C4-2B (cell line): ENCODE results near the gene C9orf78.
"Not testable (repeated sequence)": the region's sequence is repeated elsewhere in the genome, so short reads cannot be mapped to it uniquely, and the experiment has no call there.

ENCODE experiments used
- H3K27ac ChIP-seq: fragments of 450-650 bp; 2 replicates; pipeline ENCODE4 v1.5.1; 2017
- ZFX ChIP-seq: fragments of 450-650 bp; IDR thresholded peaks from 2 replicates; pipeline ENCODE4 v1.6.1; 2017
- TF ChIP-seq, protein P1 (sequence below): fragments of 450-650 bp; conservative IDR thresholded peaks from 2 replicates; pipeline ENCODE4 v1.5.1; 2017; ENCODE audit warnings: mild to moderate bottlenecking

C9orf78 gene

DNA sequence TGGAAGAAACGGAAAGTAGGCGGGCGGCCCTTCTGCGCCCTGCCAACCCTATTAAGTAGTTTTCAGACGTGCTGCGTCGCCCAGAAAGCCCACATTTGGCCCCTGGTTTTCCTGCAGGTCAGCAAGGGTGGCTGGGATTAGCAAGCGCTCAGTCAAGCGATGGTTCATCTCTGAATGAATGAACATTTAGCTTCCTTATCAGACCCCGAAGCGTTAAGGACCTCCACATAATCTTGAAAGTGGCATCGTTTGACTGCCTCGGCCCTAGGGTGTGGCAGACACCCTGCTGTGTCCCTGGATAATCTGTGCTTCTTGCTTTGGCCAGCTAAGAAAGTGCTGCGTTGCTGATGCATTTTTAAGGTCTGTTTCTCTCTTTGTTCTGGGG lies 31.4 kb downstream of the C9orf78 start:
- H3K27ac ChIP-seq: peak overlapping the region; percentile 69

DNA sequence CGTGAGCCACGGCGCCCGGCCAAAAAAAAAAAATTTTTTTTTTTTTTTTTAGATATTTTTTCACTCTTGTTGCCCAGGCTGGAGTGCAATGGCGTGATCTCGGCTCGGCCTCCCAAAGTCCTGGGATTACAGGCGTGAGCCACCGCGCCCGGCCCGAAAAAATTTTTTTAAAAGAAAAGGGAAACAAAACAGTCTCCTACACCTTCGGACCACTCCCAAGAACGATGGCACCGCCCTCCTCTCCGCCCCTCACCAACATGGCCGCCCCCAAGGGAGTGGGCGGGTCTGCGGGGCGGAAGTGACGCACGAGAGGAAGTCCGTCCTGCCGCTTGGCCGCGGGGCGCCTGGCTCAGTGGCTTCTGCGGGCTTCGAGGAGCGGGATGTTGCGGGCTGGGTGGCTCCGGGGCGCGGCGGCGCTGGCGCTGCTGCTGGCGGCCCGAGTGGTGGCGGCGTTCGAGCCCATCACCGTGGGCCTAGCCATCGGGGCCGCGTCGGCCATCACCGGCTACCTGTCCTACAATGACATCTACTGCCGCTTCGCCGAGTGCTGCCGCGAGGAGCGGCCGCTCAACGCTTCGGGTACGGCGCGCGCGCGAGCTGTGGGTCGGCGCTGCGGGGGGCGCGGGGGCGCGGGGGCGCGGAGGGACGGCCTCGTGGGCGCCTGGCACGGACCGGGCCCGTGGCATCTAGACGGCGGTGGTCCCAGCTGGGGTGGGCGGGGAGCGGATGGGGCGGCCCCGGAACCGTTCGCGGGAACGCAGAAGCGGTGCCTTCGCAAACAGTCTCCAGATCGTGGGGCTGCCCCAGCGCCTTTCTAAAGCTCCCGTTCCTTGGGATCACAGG lies 32.0 kb downstream of the C9orf78 start, which contains the start of gene TOR1B:
TSS of gene TOR1B (plus strand) at position 352 of the 843 bp plus-strand sequence. CDS start at position 381, 29 bp downstream.
- TF ChIP-seq ZFX: peak; percentile 53; the same call in 1 of the 2 replicates
- TF ChIP-seq, protein P1, sequence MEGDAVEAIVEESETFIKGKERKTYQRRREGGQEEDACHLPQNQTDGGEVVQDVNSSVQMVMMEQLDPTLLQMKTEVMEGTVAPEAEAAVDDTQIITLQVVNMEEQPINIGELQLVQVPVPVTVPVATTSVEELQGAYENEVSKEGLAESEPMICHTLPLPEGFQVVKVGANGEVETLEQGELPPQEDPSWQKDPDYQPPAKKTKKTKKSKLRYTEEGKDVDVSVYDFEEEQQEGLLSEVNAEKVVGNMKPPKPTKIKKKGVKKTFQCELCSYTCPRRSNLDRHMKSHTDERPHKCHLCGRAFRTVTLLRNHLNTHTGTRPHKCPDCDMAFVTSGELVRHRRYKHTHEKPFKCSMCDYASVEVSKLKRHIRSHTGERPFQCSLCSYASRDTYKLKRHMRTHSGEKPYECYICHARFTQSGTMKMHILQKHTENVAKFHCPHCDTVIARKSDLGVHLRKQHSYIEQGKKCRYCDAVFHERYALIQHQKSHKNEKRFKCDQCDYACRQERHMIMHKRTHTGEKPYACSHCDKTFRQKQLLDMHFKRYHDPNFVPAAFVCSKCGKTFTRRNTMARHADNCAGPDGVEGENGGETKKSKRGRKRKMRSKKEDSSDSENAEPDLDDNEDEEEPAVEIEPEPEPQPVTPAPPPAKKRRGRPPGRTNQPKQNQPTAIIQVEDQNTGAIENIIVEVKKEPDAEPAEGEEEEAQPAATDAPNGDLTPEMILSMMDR: no peak
- H3K27ac ChIP-seq: peak within 1 kb of the TSS; percentile 69

More for the DNA sequence above, 31.4 kb downstream of the C9orf78 start:
- TF ChIP-seq, protein P1: no peak
- no peak for TF ChIP-seq ZFX

DNA sequence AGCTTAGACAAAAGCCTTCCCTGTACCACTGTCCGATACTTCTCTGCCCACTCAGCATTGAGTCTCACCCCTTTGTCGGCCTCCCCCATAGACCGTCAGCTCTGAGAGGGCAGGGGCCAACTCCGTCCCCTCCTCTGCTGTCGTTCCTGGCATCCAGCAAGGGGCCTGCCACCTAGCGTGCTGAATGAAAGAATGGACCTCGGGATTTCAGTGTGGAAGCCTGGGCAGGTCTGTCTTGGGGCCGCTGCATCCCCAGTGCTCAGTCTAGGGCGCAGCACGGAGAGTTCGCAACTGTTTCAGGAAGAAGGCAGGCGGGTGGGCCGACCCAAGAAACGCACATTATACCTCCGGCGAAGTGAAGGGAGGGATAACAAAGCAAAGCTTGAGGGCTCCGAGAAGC lies 33.6 kb downstream of the C9orf78 start:
- TF ChIP-seq, protein P1: no peak
- TF ChIP-seq ZFX: no peak
- no peak overlapping the region for H3K27ac ChIP-seq

DNA sequence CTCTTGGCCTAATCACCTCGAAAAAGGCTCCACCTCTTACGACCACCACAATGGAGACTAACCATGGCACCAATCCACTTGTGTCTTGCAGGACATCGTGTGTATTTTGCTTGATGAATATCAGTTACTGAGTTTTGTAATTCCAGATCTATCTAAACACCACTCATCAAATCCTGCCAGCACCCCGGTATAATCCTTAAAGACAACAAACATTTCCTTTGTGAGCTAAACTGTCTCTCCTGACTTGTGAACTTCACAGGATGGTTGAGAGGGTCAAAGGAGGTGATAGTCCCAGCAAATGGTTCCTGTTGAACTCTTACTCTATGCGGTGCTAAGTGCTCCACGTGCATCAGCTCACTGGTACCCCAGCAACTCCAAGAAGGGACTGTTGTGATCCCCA lies 36.1 kb downstream of the C9orf78 start:
- H3K27ac ChIP-seq: no peak overlapping the region
- TF ChIP-seq ZFX: no peak
- TF ChIP-seq, protein P1: no peak

DNA sequence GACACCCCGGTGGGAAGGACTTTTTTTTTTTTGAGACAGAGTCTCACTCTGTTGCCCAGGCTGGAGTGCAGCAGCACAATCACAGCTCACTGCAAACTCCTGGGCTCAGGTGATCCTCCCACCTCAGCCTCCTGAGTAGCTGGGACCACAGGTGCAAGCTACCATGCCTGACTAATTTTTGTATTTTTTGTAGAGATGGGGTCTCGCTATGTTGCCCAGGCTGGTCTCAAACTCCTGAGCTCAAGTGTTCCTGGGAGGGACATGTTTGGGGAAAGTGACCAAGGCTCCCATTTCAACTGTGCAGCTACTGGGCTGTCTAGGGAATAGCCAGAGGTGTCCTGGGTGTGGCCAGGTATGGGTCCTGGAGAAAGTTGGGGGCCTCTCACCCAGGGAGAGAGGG lies 39.0 kb downstream of the C9orf78 start:
- H3K27ac ChIP-seq: not testable (repeated sequence)

DNA sequence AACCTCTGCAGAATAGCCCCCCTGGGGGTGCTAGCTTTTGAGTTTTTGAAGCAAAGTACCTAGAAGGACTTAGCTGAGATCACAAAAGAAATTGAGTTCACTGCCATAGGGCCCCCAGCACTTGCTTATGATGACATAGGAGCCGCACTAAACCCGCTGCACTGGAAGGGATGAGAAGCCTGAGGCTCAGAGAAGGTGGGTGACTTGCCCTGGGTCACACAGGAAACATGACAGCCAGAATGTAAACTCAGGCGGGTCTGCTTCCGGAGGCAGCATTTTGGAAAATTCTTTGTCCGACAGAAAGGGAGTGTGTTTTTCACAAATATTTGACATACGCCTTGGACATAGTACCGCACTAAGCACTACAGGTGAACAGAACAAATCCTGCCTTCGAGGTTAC lies 40.5 kb downstream of the C9orf78 start:
- no peak overlapping the region for H3K27ac ChIP-seq
- TF ChIP-seq, protein P1: no peak
- TF ChIP-seq ZFX: no peak

DNA sequence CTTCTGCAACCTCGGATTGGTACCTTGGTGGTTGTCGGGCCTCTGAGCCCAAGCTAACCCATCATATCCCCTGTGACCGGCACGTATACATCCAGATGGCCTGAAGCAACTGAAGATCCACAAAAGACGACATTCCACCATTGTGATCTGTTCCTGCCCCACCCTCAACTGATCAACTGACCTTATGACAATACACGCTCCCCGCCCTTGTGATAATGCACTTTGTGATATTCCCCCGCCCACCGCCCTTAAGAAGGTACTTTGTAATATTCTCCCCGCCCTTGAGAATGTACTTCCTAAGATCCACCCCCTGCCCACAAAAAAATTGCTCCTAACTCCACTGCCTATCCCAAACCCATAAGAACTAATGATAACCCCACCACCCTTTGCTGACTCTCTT lies 48.6 kb downstream of the C9orf78 start:
- TF ChIP-seq ZFX: no peak
- TF ChIP-seq, protein P1: no peak
- no peak overlapping the region for H3K27ac ChIP-seq

DNA sequence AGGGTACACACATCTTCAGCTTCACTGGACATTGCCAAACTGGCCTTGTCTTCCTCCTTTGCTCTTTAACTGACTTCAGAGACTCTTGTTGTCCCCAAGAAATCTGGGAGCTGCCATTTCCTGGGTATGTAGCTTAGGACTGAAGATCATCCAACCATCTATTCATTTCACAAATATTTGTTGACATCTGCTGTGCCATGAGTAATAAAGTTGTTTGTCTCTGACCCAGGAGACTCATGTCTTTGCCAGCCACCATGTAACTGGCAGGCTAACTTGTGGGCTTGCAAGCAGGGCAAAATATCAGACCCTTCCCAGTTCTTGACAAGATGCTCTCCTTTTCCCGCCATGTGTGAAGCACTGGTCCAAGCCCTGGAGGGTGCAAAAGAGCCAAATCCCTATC lies 49.2 kb downstream of the C9orf78 start:
- no peak for TF ChIP-seq ZFX
- TF ChIP-seq, protein P1: no peak
- H3K27ac ChIP-seq: no peak overlapping the region

DNA sequence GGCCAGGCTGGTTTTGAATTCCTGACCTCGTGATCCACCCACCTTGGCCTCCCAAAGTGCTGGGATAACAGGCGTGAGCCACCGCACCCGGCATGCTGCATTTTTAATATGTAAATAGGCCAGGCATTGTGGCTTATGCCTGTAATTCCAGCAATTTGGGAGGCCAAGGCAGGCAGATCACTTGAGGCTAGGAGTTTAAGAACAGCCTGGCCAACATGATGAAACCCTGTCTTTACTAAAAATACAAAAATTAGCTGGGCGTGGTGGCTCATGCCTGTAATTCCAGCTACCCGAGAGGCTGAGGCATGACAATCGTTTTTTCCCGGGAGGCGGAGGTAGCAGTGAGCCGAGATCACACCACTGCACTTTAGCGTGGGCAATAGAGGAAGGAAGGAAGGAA lies 50.1 kb downstream of the C9orf78 start:
- H3K27ac ChIP-seq: not testable (repeated sequence)
